Hepatocyte (in vitro differentiated cells): ENCODE results near the gene SCN9A. TPM values are rescaled to one million over a fixed set of nuclear protein-coding genes. Genes with fewer than 3 reads are reported as not detected.

Experiments
- DNase-seq: peaks from one replicate; pipeline ENCODE4 v3.0.0-alpha.2; 2016; ENCODE audit warnings: low spot score
- H2AFZ ChIP-seq: fragments of 200-600 bp; sonication (generic); 2 replicates; pipeline ENCODE4 v1.6.0; 2016; ENCODE audit warnings: antibody characterized with exemption, mild to moderate bottlenecking
- H3K27ac ChIP-seq: fragments of 200-600 bp; sonication (generic); 2 replicates; pipeline ENCODE4 v1.5.1; 2016; ENCODE audit warnings: mild to moderate bottlenecking
- H3K27me3 ChIP-seq: fragments of 200-600 bp; sonication (generic); 2 replicates; pipeline ENCODE4 v1.6.1; 2016
- H3K36me3 ChIP-seq: fragments of 200-600 bp; sonication (generic); replicated peaks from 2 replicates; pipeline ENCODE4 v1.5.1; 2016; ENCODE audit warnings: low read depth; ENCODE audit not compliant: insufficient read depth
- H3K4me1 ChIP-seq: fragments of 200-600 bp; sonication (generic); 2 replicates; pipeline ENCODE4 v1.5.1; 2016; ENCODE audit warnings: mild to moderate bottlenecking, moderate library complexity; ENCODE audit not compliant: insufficient read depth
- H3K4me2 ChIP-seq: fragments of 200-600 bp; sonication (generic); 2 replicates; pipeline ENCODE4 v1.6.0; 2016
- H3K4me3 ChIP-seq: fragments of 200-600 bp; sonication (generic); 2 replicates; pipeline ENCODE4 v1.5.1; 2016; ENCODE audit warnings: mild to moderate bottlenecking
- H3K79me2 ChIP-seq: fragments of 200-600 bp; sonication (generic); 2 replicates; pipeline ENCODE4 v1.6.0; 2017; ENCODE audit warnings: mild to moderate bottlenecking
- H3K9me2 ChIP-seq: fragments of 200-600 bp; sonication (generic); replicated peaks from 2 replicates; pipeline ENCODE4 v1.6.0; 2017; ENCODE audit warnings: mild to moderate bottlenecking; ENCODE audit not compliant: insufficient read depth
- H3K9me3 ChIP-seq: fragments of 200-600 bp; sonication (generic); 2 replicates; pipeline ENCODE4 v1.5.1; 2016; ENCODE audit warnings: low read depth, mild to moderate bottlenecking
- H4K20me1 ChIP-seq: fragments of 200-600 bp; sonication (generic); 2 replicates; pipeline ENCODE4 v1.6.0; 2016; ENCODE audit warnings: mild to moderate bottlenecking; ENCODE audit not compliant: insufficient read depth, poor library complexity, severe bottlenecking
- EZH2 ChIP-seq: fragments of 200-600 bp; sonication (generic); IDR thresholded peaks from 2 replicates; pipeline ENCODE4 v1.6.1; 2016; ENCODE audit warnings: antibody characterized with exemption, mild to moderate bottlenecking, borderline replicate concordance
- EZH2phosphoT487 ChIP-seq: fragments of 200-600 bp; sonication (generic); IDR thresholded peaks from one replicate; pipeline ENCODE4 v1.6.1; 2018; ENCODE audit warnings: antibody characterized with exemption, mild to moderate bottlenecking, low read depth, moderate library complexity; ENCODE audit not compliant: unreplicated experiment, severe bottlenecking
- WGBS: methylation state at CpG from one replicate; pipeline ENCODE4 v1.1.6; 2016; ENCODE audit warnings: low lambda C conversion rate; ENCODE audit errors: missing lambda C conversion rate; 5-methylcytosine and 5-hydroxymethylcytosine counted together
- polyA plus RNA-seq: library from polyadenylated mRNA; unstranded; fragments of >200 nt; fragmentation: Nextera tagmentation; extraction: Ambion mirVana; gene quantifications from 2 replicates; pipeline ENCODE4 v1.2.1, GENCODE V29; 2016
- total RNA-seq: library from RNA; depleted of rRNA; stranded (reverse); fragments of >200 nt; gene quantifications from 2 replicates; pipeline ENCODE4 v1.2.3, GENCODE V29; 2014
- TF ChIP-seq, protein P1 (sequence below): fragments of 200-600 bp; sonication (generic); IDR thresholded peaks from 2 replicates; pipeline ENCODE4 v1.5.1; 2016; ENCODE audit warnings: antibody characterized with exemption, mild to moderate bottlenecking; ENCODE audit not compliant: poor library complexity

The SCN9A gene
- total and polyA plus RNA-seq, 2 experiments from 2014 or later: 5.1 to 11.7 TPM

DNA sequence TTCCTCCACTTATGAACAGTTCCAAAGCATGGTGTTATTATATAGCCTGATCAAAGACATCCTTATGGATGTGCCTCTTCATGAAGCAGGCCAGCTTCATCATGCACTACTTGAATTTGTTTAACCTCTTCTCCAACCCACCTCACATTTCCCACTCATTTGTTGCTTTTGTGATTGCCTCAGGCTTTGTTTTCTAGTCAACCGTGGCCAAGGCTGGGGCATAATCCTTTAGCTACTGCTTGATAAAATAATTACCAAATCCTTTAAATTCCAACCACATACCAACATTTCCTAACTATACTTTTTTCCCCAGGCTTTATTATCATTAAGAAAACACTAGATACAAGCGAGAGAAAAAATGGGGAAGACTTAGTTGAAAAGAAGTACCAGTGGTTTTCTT is 208.3 kb downstream of the SCN9A start:
- Histone ChIP-seq H2AFZ (no peak overlapping the region), H3K9me2 (no peaks in the 10 kb centered on the region), H3K9me3 (no peaks in the 10 kb centered on the region), H3K27me3 (no peaks in the 10 kb centered on the region), H3K79me2 (no peaks in the 10 kb centered on the region), H3K4me1 (no peaks in the 10 kb centered on the region), H3K4me2 (no peak overlapping the region), H3K4me3 (no peak overlapping the region), H3K27ac (no peak overlapping the region), H3K36me3 (no peaks in the 10 kb centered on the region), H4K20me1 (no peaks in the 10 kb centered on the region)
- 34% methylated on average over 2 of the region's 2 CpGs for WGBS
- TF ChIP-seq EZH2 (no peak), EZH2phosphoT487 (no peak)
- TF ChIP-seq, protein P1, sequence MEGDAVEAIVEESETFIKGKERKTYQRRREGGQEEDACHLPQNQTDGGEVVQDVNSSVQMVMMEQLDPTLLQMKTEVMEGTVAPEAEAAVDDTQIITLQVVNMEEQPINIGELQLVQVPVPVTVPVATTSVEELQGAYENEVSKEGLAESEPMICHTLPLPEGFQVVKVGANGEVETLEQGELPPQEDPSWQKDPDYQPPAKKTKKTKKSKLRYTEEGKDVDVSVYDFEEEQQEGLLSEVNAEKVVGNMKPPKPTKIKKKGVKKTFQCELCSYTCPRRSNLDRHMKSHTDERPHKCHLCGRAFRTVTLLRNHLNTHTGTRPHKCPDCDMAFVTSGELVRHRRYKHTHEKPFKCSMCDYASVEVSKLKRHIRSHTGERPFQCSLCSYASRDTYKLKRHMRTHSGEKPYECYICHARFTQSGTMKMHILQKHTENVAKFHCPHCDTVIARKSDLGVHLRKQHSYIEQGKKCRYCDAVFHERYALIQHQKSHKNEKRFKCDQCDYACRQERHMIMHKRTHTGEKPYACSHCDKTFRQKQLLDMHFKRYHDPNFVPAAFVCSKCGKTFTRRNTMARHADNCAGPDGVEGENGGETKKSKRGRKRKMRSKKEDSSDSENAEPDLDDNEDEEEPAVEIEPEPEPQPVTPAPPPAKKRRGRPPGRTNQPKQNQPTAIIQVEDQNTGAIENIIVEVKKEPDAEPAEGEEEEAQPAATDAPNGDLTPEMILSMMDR: no peak
- DNase-seq: no peak

DNA sequence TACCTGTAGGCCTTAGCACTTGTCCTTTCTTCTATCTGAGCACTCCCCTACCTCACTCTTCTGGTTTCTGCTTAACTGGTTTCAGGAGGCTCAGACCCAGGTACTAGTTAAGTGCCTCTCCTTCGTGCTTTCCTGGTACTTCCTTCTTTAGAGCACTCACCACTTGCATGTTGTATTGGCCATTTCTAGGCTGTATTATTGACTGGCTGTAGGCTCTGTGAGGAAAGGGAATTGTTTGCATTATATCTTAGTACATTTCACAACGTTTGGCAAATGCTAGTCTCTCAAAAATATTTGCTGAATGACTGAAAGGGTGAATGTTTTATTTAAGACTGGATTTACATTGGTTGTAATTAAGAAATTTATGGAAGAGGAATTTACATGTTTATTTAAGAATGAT is 212.0 kb downstream of the SCN9A start:
- Histone ChIP-seq H3K27me3 (no peaks in the 10 kb centered on the region), H3K4me3 (no peak overlapping the region), H3K36me3 (no peaks in the 10 kb centered on the region), H3K9me2 (no peaks in the 10 kb centered on the region), H3K4me2 (no peak overlapping the region), H2AFZ (no peak overlapping the region), H3K9me3 (no peaks in the 10 kb centered on the region), H3K4me1 (no peaks in the 10 kb centered on the region), H3K27ac (no peak overlapping the region), H3K79me2 (no peaks in the 10 kb centered on the region), H4K20me1 (no peaks in the 10 kb centered on the region)
- no peak for DNase-seq
- TF ChIP-seq EZH2 (no peak), EZH2phosphoT487 (no peak)
- TF ChIP-seq, protein P1: no peak
- WGBS: 59% methylated on average over 2 of the region's 2 CpGs

DNA sequence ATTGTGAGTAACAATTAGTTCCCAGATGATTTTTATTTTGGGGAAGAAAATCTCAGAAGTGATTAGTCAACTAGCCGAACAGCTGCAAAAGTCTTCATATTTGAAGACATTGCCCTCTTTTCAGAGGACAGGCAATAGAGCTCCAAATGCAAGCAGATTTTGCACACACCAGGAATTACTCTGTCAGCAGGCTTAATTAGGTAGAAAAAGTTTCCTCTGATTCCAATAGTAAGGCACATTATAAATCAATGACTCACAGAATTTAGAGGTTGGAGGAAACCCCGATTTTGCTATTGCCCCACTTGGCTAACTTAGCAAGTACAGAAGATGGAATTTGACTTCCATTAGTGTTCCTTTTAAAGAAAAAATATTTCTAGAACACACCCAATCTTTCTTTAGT is 217.2 kb downstream of the SCN9A start:
- TF ChIP-seq, protein P1: no peak
- Histone ChIP-seq H3K4me3 (no peak overlapping the region), H3K27ac (no peak overlapping the region), H3K27me3 (no peaks in the 10 kb centered on the region), H3K79me2 (no peaks in the 10 kb centered on the region), H2AFZ (no peak overlapping the region), H4K20me1 (no peaks in the 10 kb centered on the region), H3K9me2 (no peaks in the 10 kb centered on the region), H3K4me1 (no peaks in the 10 kb centered on the region), H3K4me2 (no peak overlapping the region), H3K36me3 (no peaks in the 10 kb centered on the region), H3K9me3 (no peaks in the 10 kb centered on the region)
- DNase-seq: no peak
- 96% methylated on average over 2 of the region's 2 CpGs for WGBS

DNA sequence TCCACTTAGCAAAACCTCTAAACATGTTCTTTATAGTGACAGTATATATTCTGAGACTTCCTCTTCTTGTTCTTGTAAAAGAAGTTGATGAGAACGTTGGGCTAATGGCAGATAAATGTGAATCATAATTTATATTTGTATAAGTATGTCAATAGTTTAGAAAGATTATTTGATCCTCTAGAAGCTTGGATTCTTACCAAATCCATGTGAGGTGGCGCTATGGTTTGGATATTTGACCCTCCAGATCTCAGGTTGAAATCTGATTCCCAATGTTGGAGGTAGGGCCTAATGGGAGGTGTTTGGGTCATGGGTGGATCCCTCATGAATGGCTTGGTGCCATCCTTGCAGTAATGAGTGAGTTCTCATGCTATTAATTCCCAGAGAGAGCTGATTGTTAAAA is 218.2 kb downstream of the SCN9A start:
- H2AFZ ChIP-seq: no peak overlapping the region
- no peaks in the 10 kb centered on the region for H3K27me3 ChIP-seq
- TF ChIP-seq EZH2 (no peak), EZH2phosphoT487 (no peak)
- TF ChIP-seq, protein P1: no peak
- no peaks in the 10 kb centered on the region for H3K4me1 ChIP-seq
- no peak overlapping the region for H3K4me3 ChIP-seq
- H4K20me1 ChIP-seq: no peaks in the 10 kb centered on the region
- no peaks in the 10 kb centered on the region for H3K36me3 ChIP-seq
- no peak overlapping the region for H3K27ac ChIP-seq
- no peaks in the 10 kb centered on the region for H3K79me2 ChIP-seq
- H3K9me2 ChIP-seq: no peaks in the 10 kb centered on the region
- WGBS: 70% methylated on average over 2 of the region's 2 CpGs
- DNase-seq: no peak
- no peaks in the 10 kb centered on the region for H3K9me3 ChIP-seq
- H3K4me2 ChIP-seq: no peak overlapping the region
